ENCODE results near the gene CFAP45.

The CFAP45 gene

DNA sequence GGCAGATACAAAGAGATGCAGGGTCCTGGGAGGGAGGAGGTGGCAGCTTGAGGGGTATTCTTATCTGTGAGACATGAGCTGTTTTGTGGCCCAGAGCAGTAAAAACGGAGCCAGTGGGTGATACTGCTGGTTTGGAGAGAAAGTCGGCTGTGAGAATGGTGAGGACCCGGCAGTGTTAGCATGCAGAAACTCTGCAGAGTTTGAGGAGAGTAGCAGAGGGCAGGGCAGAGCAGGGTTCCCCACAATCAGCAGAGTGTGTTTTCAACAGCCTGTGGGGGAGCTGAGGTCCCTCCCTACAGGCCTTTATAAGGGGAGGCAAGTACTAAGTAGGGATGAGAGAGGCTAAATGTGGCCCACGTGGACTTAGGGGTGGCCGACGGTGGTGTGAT, 72.9 kb downstream of the CFAP45 start:
- DNase-seq (ENCODE audit: low read depth in 2 of 2): no peak

DNA sequence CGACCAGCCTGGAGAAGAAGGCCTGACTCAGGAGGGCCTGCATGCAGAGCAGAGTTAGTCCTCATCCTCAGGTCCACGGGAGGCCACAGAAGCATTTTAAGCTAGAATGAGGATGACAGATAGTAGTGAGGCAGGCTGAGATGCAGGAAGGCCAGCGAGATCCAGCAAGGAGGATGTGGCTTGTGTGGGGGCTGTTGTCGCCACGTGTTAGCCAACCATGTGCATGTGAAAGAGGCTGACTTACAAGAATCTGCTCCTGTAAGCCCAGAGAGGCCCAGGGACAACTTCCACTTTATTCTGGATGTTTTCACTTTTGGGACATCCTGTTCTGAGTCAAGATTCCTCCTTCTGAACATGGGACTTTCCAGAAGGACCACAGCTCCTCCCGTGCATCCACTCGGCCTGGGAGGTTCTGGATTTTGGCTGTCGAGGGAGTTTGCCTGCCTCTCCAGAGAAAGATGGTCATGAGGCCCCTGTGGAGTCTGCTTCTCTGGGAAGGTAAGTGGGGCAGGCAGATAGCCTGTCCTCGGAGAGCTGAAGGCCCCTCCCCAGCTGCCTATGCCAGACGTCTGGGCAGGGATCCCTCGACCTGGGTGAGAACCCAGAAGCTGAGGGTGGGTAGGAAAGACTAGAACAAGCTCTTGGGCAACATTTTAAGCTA, 73.4 kb downstream of the CFAP45 start, which contains the start of gene SLAMF8:
TSS of gene SLAMF8 (plus strand) at position 433 of the 661 bp plus-strand sequence. CDS start at position 459, 26 bp downstream.
- no peak for DNase-seq (ENCODE audit: low read depth in 2 of 2)

DNA sequence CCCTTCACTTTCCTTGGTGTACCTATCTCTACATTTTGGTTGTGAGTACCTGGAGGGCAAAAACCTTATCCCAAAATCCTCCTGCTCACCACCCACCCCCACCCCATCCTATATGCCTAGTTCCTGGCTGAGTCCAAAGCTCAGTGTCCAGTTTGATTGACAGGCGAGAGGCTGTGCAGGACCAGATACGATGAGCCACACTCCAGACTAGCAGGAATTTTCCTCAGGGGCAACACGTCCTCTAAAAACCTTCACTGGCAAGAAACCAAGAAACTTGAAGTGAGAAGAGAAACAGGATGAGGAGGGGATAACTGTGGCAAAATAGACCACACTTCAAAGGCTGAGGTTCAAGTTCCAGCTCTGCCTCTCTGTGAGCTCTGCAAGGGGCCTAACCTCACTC, 74.4 kb downstream of the CFAP45 start:
- no peak for DNase-seq (ENCODE audit: low read depth in 2 of 2)

GRCh38 chr1:159823406-159823805, 76.6 kb downstream of the CFAP45 start:
- DNase-seq (ENCODE audit: low read depth in 2 of 2): no peak
